Sigmoid colon (tissue), 3 donors: Measurements from ENCODE around the gene ADAMTS6.

Source experiments
- CTCF ChIP-seq, 4 experiments: fragments of 450-650 bp in 3 of 4; fragments of 200-600 bp in 1 of 4; IDR thresholded peaks; one replicate each; pipeline ENCODE4 v1.5.1; 2016 to 2019; ENCODE audit warnings: antibody characterized with exemption in 4 of 4, mild to moderate bottlenecking in 3 of 4, moderate library complexity in 2 of 4
- POLR2A ChIP-seq, 2 donors: fragments of 450-650 bp; IDR thresholded peaks; one replicate each; pipeline ENCODE4 v1.6.1; 2016; ENCODE audit warnings: antibody characterized with exemption in 2 of 2, mild to moderate bottlenecking in 2 of 2, moderate library complexity in 2 of 2

DNA sequence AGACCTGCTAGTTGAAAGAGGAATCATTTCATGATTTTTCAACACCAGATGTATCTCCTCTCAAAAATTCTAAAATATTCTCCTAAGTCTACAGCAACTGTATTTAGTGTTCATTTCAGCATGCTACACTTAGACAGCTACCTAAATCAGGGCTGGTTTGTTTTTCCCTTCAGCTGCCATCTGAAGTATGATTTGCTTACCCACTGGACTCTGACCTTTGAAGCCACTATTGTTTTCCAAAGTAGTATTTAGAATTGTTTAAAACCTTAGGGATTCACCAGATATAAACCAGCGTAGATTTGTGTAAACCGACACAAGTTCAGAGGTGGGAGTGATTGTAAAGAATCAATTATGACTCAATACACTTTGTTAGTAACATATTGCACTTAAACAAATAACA, 193.1 kb downstream of the ADAMTS6 start:
- TF ChIP-seq CTCF (IDR thresholded peaks at IDR 0.05), result no peak
- TF ChIP-seq POLR2A (IDR thresholded peaks at IDR 0.05), result no peak
